GM12801 (cell line): ENCODE measurements around the gene GNL3L.

Source experiments
- CTCF ChIP-seq: IDR thresholded peaks from one replicate; pipeline ENCODE4 v1.5.1; 2011; ENCODE audit warnings: control low read depth; ENCODE audit not compliant: insufficient read length; ENCODE audit errors: extremely low read depth

Gene GNL3L

GRCh38 chrX:54494989-54495813 is 34.8 kb upstream of the GNL3L start:
- TF ChIP-seq CTCF, result no peak

- TF ChIP-seq CTCF, result no peak
Measured at GRCh38 chrX:54495814-54496516, 34.1 kb upstream of the GNL3L start, which contains the start of gene FGD1. FGD1 (minus strand) TSS chrX:54496234; CDS start chrX:54495432, 802 bp downstream.

- TF ChIP-seq CTCF, result no peak
Measured at GRCh38 chrX:54496517-54496852, 33.5 kb upstream of the GNL3L start.

GRCh38 chrX:54496936-54497335 is 33.1 kb upstream of the GNL3L start:
- no peak for TF ChIP-seq CTCF

GRCh38 chrX:54509400-54509799 is 20.6 kb upstream of the GNL3L start:
- TF ChIP-seq CTCF, result no peak

GRCh38 chrX:54529151-54529550 is 868 bp upstream of the GNL3L start:
- TF ChIP-seq CTCF, result no peak

- TF ChIP-seq CTCF, result no peak
Measured at GRCh38 chrX:54530357-54530900, 410 bp downstream of the GNL3L start.
